SK-N-SH (cell line): ENCODE measurements around the gene POLR3E.

ENCODE experiments used
- ELF1 ChIP-seq: IDR thresholded peaks from 2 replicates; pipeline ENCODE4 v1.4.0; 2012
- FOXM1 ChIP-seq: IDR thresholded peaks from 2 replicates; pipeline ENCODE4 v1.4.0; 2012; ENCODE audit warnings: low read depth, mild to moderate bottlenecking
- NFIC ChIP-seq: IDR thresholded peaks from 2 replicates; pipeline ENCODE4 v1.4.0; 2012; ENCODE audit warnings: borderline replicate concordance
- NRF1 ChIP-seq: IDR thresholded peaks from 2 replicates; pipeline ENCODE4 v1.6.1; 2012; ENCODE audit warnings: low read depth, mild to moderate bottlenecking, low read length
- RFX5 ChIP-seq: IDR thresholded peaks from 2 replicates; pipeline ENCODE4 v1.6.1; 2012; ENCODE audit warnings: mild to moderate bottlenecking, improper control_type of control experiment, low read length
- SMC3 ChIP-seq: IDR thresholded peaks from 2 replicates; pipeline ENCODE4 v1.6.1; 2012; ENCODE audit warnings: low read depth, low read length, improper control_type of control experiment
- TF ChIP-seq, protein P1 (sequence below): IDR thresholded peaks from 2 replicates; pipeline ENCODE4 v1.4.0; 2012; ENCODE audit warnings: low read depth
- TF ChIP-seq, protein P2 (sequence below): fragments of 200-600 bp; sonication (generic); IDR thresholded peaks from 2 replicates; pipeline ENCODE4 v1.6.1; 2017; ENCODE audit warnings: antibody characterized with exemption, mild to moderate bottlenecking, moderate library complexity
- TF ChIP-seq, protein P3 (sequence below): IDR thresholded peaks from 2 replicates; pipeline ENCODE4; 2012
- TF ChIP-seq, protein P4 (sequence below): IDR thresholded peaks from 2 replicates; pipeline ENCODE4 v1.6.1; 2012; ENCODE audit warnings: mild to moderate bottlenecking, low read depth, low read length, moderate library complexity

DNA sequence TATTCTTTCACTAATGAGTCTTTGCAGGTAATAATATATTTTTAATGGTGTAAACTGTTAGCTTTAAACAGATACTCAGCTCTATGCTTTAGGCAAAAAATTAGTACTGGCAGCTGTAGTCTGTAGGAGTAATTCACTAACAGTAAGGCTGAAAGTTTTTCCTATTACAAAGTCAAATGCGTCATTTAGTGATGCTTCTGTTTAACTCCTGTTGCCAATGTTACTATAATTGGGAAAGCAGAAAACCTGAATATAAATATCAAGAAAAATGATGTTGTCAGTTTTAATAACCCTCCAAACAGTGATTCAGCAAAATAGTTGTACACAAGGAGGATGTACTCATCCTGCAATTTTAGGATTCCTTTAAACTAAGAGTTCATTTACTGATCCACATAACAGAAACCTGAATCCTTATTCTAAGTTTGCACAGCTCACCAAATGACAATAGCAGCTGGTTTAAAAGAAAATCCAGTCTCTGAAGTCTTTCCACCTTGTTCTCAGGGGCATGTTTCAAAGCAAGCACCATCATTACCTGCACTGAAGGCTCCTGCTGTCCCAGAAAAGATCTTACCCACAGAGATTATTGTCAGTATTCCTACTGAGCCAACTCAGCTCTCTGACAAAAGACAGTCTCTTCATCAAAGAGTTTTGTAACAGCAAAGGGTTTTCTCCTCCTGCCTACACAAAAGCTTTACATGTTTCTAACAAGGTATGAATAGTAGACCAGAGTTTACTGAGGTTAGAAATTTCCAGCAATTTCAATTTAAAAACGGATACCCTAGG lies 73.0 kb downstream of the POLR3E start:
- TF ChIP-seq, protein P1, sequence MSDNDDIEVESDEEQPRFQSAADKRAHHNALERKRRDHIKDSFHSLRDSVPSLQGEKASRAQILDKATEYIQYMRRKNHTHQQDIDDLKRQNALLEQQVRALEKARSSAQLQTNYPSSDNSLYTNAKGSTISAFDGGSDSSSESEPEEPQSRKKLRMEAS = no peak
- no peak for TF ChIP-seq RFX5
- TF ChIP-seq NRF1 = no peak
- no peak for TF ChIP-seq SMC3
- TF ChIP-seq, protein P2, sequence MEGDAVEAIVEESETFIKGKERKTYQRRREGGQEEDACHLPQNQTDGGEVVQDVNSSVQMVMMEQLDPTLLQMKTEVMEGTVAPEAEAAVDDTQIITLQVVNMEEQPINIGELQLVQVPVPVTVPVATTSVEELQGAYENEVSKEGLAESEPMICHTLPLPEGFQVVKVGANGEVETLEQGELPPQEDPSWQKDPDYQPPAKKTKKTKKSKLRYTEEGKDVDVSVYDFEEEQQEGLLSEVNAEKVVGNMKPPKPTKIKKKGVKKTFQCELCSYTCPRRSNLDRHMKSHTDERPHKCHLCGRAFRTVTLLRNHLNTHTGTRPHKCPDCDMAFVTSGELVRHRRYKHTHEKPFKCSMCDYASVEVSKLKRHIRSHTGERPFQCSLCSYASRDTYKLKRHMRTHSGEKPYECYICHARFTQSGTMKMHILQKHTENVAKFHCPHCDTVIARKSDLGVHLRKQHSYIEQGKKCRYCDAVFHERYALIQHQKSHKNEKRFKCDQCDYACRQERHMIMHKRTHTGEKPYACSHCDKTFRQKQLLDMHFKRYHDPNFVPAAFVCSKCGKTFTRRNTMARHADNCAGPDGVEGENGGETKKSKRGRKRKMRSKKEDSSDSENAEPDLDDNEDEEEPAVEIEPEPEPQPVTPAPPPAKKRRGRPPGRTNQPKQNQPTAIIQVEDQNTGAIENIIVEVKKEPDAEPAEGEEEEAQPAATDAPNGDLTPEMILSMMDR = no peak
- TF ChIP-seq, protein P3, sequence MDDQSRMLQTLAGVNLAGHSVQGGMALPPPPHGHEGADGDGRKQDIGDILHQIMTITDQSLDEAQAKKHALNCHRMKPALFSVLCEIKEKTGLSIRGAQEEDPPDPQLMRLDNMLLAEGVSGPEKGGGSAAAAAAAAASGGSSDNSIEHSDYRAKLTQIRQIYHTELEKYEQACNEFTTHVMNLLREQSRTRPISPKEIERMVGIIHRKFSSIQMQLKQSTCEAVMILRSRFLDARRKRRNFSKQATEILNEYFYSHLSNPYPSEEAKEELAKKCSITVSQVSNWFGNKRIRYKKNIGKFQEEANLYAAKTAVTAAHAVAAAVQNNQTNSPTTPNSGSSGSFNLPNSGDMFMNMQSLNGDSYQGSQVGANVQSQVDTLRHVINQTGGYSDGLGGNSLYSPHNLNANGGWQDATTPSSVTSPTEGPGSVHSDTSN = peak; percentile 86
- peak; percentile 51; the same call in 1 of the 2 replicates for TF ChIP-seq NFIC
- TF ChIP-seq ELF1 = peak; percentile 22; the same call in 1 of the 2 replicates
- TF ChIP-seq FOXM1 = no peak
- TF ChIP-seq, protein P4, sequence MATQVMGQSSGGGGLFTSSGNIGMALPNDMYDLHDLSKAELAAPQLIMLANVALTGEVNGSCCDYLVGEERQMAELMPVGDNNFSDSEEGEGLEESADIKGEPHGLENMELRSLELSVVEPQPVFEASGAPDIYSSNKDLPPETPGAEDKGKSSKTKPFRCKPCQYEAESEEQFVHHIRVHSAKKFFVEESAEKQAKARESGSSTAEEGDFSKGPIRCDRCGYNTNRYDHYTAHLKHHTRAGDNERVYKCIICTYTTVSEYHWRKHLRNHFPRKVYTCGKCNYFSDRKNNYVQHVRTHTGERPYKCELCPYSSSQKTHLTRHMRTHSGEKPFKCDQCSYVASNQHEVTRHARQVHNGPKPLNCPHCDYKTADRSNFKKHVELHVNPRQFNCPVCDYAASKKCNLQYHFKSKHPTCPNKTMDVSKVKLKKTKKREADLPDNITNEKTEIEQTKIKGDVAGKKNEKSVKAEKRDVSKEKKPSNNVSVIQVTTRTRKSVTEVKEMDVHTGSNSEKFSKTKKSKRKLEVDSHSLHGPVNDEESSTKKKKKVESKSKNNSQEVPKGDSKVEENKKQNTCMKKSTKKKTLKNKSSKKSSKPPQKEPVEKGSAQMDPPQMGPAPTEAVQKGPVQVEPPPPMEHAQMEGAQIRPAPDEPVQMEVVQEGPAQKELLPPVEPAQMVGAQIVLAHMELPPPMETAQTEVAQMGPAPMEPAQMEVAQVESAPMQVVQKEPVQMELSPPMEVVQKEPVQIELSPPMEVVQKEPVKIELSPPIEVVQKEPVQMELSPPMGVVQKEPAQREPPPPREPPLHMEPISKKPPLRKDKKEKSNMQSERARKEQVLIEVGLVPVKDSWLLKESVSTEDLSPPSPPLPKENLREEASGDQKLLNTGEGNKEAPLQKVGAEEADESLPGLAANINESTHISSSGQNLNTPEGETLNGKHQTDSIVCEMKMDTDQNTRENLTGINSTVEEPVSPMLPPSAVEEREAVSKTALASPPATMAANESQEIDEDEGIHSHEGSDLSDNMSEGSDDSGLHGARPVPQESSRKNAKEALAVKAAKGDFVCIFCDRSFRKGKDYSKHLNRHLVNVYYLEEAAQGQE = no peak
